ENCODE data around the gene CADM1.

CADM1 gene

DNA sequence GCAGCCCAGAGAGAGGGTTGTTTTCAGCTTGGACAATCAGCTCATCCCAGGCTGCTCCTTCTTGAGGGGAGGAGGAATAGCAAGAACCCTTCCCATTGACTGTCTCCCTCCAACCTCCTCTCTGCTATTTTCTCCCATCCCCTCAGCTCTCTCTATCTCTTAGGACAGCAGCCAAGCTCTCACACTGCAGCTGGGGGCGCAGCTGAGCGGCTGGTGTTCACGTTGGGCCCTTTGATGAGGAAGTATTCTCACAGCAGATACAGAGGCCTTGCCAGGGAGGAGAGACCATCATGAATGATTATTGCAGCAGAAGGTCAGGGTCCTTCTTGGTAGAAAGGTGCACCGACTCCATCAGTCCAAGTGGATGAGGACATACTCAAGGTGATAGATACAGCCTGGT lies 26.5 kb upstream of the CADM1 start:
- no peak overlapping the region for H3K9ac ChIP-seq (ENCODE audit: low read depth, low read length)
- H3K27ac ChIP-seq (ENCODE audit: low read length) = no peak overlapping the region
- no peaks in the 10 kb centered on the region for H3K79me2 ChIP-seq (ENCODE audit: insufficient read depth, low read length)
- H4K20me1 ChIP-seq (ENCODE audit: insufficient read depth, low read length) = no peaks in the 10 kb centered on the region
- no peaks in the 10 kb centered on the region for H3K36me3 ChIP-seq (ENCODE audit: insufficient read depth, low read length)
- TF ChIP-seq, protein P1, sequence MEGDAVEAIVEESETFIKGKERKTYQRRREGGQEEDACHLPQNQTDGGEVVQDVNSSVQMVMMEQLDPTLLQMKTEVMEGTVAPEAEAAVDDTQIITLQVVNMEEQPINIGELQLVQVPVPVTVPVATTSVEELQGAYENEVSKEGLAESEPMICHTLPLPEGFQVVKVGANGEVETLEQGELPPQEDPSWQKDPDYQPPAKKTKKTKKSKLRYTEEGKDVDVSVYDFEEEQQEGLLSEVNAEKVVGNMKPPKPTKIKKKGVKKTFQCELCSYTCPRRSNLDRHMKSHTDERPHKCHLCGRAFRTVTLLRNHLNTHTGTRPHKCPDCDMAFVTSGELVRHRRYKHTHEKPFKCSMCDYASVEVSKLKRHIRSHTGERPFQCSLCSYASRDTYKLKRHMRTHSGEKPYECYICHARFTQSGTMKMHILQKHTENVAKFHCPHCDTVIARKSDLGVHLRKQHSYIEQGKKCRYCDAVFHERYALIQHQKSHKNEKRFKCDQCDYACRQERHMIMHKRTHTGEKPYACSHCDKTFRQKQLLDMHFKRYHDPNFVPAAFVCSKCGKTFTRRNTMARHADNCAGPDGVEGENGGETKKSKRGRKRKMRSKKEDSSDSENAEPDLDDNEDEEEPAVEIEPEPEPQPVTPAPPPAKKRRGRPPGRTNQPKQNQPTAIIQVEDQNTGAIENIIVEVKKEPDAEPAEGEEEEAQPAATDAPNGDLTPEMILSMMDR (IDR thresholded peaks at IDR 0.05; ENCODE audit: borderline replicate concordance, extremely low read depth, low read length, poor library complexity, severe bottlenecking) = no peak
- TF ChIP-seq EZH2 (IDR thresholded peaks at IDR 0.05; ENCODE audit: borderline replicate concordance, low read depth, low read length, severe bottlenecking) = no peak
- DNase-seq = no peak
- H3K4me3 ChIP-seq (ENCODE audit: low read depth in 1 of 2, low read length in 2 of 2) = no peak overlapping the region
- no peaks in the 10 kb centered on the region for H3K27me3 ChIP-seq (ENCODE audit: insufficient read depth, low read length, poor library complexity)
- ATAC-seq (ENCODE audit: insufficient read depth, low read depth) = no peak
- H2AFZ ChIP-seq (ENCODE audit: low read depth, low read length) = no peak overlapping the region
- H3K4me1 ChIP-seq (ENCODE audit: insufficient read depth, low read length) = no peaks in the 10 kb centered on the region
- H3K9me3 ChIP-seq (ENCODE audit: insufficient read depth, low read length, severe bottlenecking) = no peaks in the 10 kb centered on the region
- no peak overlapping the region for H3K4me2 ChIP-seq (ENCODE audit: insufficient read depth, low read length)

DNA sequence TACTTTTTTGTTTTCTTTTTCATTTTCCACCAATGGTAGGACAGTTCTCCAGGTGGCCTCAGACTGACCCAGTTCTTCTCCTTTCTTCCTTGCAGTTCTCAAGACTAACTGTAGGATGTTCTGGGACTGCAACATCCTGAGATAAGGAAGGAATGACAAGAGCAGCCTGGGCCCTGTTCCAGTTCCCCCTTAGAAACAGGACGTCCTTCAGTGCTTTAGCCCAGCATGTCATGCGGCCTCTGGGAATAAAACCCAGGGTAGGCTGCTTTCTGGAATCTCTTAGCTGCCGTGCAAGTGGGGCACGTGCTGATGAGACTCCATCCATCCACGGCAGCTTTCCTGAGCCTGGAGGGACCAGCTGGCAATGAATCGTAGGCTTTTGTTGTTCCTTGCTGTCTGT lies 24.0 kb upstream of the CADM1 start:
- H2AFZ ChIP-seq (ENCODE audit: low read depth, low read length) = no peak overlapping the region
- no peaks in the 10 kb centered on the region for H3K27me3 ChIP-seq (ENCODE audit: insufficient read depth, low read length, poor library complexity)
- H3K36me3 ChIP-seq (ENCODE audit: insufficient read depth, low read length) = no peaks in the 10 kb centered on the region
- DNase-seq = no peak
- H3K4me1 ChIP-seq (ENCODE audit: insufficient read depth, low read length) = no peaks in the 10 kb centered on the region
- no peak overlapping the region for H3K9ac ChIP-seq (ENCODE audit: low read depth, low read length)
- TF ChIP-seq, protein P1 (IDR thresholded peaks at IDR 0.05; ENCODE audit: borderline replicate concordance, extremely low read depth, low read length, poor library complexity, severe bottlenecking) = no peak
- TF ChIP-seq EZH2 (IDR thresholded peaks at IDR 0.05; ENCODE audit: borderline replicate concordance, low read depth, low read length, severe bottlenecking) = no peak
- H3K9me3 ChIP-seq (ENCODE audit: insufficient read depth, low read length, severe bottlenecking) = no peaks in the 10 kb centered on the region
- no peaks in the 10 kb centered on the region for H4K20me1 ChIP-seq (ENCODE audit: insufficient read depth, low read length)
- no peak overlapping the region for H3K27ac ChIP-seq (ENCODE audit: low read length)
- no peak overlapping the region for H3K4me2 ChIP-seq (ENCODE audit: insufficient read depth, low read length)
- ATAC-seq (ENCODE audit: insufficient read depth, low read depth) = no peak
- no peaks in the 10 kb centered on the region for H3K79me2 ChIP-seq (ENCODE audit: insufficient read depth, low read length)
- H3K4me3 ChIP-seq (ENCODE audit: low read depth in 1 of 2, low read length in 2 of 2) = no peak overlapping the region

DNA sequence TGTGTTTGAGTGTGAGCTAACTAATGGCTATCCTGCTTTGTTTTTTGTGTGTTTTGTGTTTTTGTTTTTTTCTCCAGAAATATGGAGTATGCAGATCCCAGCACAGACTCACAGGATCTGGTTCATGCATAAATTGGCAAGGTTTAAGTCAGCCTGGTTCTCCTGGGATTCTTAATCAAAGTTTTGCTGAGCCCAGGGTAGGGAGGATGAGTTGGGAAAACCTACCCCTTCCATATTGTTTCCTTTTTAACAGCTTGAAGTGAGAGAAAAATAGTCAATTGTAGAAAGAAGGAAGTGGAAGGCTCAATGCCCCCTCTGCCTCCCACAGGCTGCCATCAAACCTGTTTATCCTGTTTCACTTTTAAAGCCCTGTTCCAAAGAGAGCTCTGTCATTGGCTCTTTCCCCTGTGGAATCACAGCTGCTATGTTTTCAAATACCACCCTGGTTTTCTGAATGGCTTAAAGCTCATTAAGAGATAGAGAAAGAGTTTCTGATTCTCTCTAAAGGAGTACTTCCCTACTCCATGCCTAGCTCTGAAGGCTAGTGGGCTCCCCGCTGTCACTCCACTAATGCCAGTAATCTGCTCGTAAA lies 23.4 kb upstream of the CADM1 start:
- no peak overlapping the region for H3K4me3 ChIP-seq (ENCODE audit: low read depth in 1 of 2, low read length in 2 of 2)
- no peaks in the 10 kb centered on the region for H3K79me2 ChIP-seq (ENCODE audit: insufficient read depth, low read length)
- H4K20me1 ChIP-seq (ENCODE audit: insufficient read depth, low read length) = no peaks in the 10 kb centered on the region
- no peaks in the 10 kb centered on the region for H3K27me3 ChIP-seq (ENCODE audit: insufficient read depth, low read length, poor library complexity)
- TF ChIP-seq EZH2 (IDR thresholded peaks at IDR 0.05; ENCODE audit: borderline replicate concordance, low read depth, low read length, severe bottlenecking) = no peak
- TF ChIP-seq, protein P1 (IDR thresholded peaks at IDR 0.05; ENCODE audit: borderline replicate concordance, extremely low read depth, low read length, poor library complexity, severe bottlenecking) = no peak
- no peaks in the 10 kb centered on the region for H3K4me1 ChIP-seq (ENCODE audit: insufficient read depth, low read length)
- ATAC-seq (ENCODE audit: insufficient read depth, low read depth) = no peak
- no peak overlapping the region for H3K27ac ChIP-seq (ENCODE audit: low read length)
- no peak for DNase-seq
- no peak overlapping the region for H2AFZ ChIP-seq (ENCODE audit: low read depth, low read length)
- H3K36me3 ChIP-seq (ENCODE audit: insufficient read depth, low read length) = no peaks in the 10 kb centered on the region
- H3K4me2 ChIP-seq (ENCODE audit: insufficient read depth, low read length) = no peak overlapping the region
- no peak overlapping the region for H3K9ac ChIP-seq (ENCODE audit: low read depth, low read length)
- H3K9me3 ChIP-seq (ENCODE audit: insufficient read depth, low read length, severe bottlenecking) = no peaks in the 10 kb centered on the region

Measured in DND-41 (cell line).